T-helper 9 cell (primary cell): ENCODE results near the gene STEAP1B.

Experiments used
- DNase-seq: peaks from one replicate; pipeline ENCODE4 v3.0.0-alpha.2; 2020

STEAP1B gene

GRCh38 chr7:22399546-22399945 is 100.4 kb downstream of the STEAP1B start:
- DNase-seq = no peak

- no peak for DNase-seq
These were observed 100.9 kb downstream of the STEAP1B start for GRCh38 chr7:22399091-22399490.

- DNase-seq = no peak
These were observed 102.0 kb downstream of the STEAP1B start for GRCh38 chr7:22397981-22398380.

GRCh38 chr7:22395222-22395621 is 104.8 kb downstream of the STEAP1B start:
- no peak for DNase-seq

- no peak for DNase-seq
These were observed 105.2 kb downstream of the STEAP1B start for GRCh38 chr7:22394739-22395138.

- DNase-seq = no peak
These were observed 105.9 kb downstream of the STEAP1B start for GRCh38 chr7:22393913-22394729.

- no peak for DNase-seq
These were observed 109.5 kb downstream of the STEAP1B start for GRCh38 chr7:22390516-22390915.

- no peak for DNase-seq
These were observed 110.1 kb downstream of the STEAP1B start for GRCh38 chr7:22389892-22390291.

- no peak for DNase-seq
These were observed 112.4 kb downstream of the STEAP1B start for GRCh38 chr7:22387583-22387982.

- DNase-seq = no peak
These were observed 113.1 kb downstream of the STEAP1B start for GRCh38 chr7:22386865-22387264.

- no peak for DNase-seq
These were observed 113.7 kb downstream of the STEAP1B start for GRCh38 chr7:22386206-22386858.

GRCh38 chr7:22385326-22385725 is 114.7 kb downstream of the STEAP1B start:
- DNase-seq = no peak

GRCh38 chr7:22380333-22380732 is 119.7 kb downstream of the STEAP1B start:
- no peak for DNase-seq

- DNase-seq = no peak
These were observed 121.6 kb downstream of the STEAP1B start for GRCh38 chr7:22378199-22378980.

- no peak for DNase-seq
These were observed 122.3 kb downstream of the STEAP1B start for GRCh38 chr7:22377703-22378102.

GRCh38 chr7:22375359-22376048 is 124.5 kb downstream of the STEAP1B start:
- DNase-seq = no peak

GRCh38 chr7:22373911-22374310 is 126.1 kb downstream of the STEAP1B start:
- DNase-seq = no peak

- no peak for DNase-seq
These were observed 126.6 kb downstream of the STEAP1B start for GRCh38 chr7:22373388-22373787.

GRCh38 chr7:22372863-22373262 is 127.1 kb downstream of the STEAP1B start:
- no peak for DNase-seq

GRCh38 chr7:22371878-22372277 is 128.1 kb downstream of the STEAP1B start:
- no peak for DNase-seq
